ENCODE data around the gene TPCN2.

DNA sequence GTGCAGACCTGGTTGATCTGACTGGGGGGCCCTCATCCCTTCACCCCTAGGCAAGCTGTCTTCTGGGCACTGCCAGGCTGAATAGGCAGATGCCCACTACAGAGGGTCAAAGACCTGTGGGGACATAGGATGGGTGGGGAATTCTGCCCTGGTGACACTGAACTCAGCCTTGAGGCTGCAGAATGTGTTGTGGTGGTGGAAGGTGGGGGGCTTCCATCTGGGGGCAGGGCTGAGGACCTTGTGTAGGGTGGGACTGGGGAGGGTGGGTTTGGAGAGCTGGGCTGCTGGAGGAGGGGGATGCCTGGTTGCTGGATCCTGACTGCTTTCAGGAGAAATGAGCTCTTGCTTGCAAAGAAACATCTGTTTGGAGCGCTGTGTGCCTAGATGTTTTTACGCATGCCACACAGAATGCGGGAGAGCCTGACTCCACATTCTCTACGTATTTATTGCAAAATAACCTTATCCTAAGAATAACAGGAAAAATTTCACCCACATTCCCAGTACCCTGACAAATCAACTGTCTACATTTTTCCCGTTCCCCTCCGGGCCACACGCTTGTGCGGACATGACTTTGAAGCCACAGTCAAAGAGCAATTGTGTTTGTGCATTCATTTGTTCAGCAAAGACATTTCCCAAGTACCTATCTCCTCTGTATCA, 125.3 kb downstream of the TPCN2 start:
- TF ChIP-seq, protein P1, sequence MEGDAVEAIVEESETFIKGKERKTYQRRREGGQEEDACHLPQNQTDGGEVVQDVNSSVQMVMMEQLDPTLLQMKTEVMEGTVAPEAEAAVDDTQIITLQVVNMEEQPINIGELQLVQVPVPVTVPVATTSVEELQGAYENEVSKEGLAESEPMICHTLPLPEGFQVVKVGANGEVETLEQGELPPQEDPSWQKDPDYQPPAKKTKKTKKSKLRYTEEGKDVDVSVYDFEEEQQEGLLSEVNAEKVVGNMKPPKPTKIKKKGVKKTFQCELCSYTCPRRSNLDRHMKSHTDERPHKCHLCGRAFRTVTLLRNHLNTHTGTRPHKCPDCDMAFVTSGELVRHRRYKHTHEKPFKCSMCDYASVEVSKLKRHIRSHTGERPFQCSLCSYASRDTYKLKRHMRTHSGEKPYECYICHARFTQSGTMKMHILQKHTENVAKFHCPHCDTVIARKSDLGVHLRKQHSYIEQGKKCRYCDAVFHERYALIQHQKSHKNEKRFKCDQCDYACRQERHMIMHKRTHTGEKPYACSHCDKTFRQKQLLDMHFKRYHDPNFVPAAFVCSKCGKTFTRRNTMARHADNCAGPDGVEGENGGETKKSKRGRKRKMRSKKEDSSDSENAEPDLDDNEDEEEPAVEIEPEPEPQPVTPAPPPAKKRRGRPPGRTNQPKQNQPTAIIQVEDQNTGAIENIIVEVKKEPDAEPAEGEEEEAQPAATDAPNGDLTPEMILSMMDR (IDR thresholded peaks at IDR 0.05), result no peak
- no peak for TF ChIP-seq EP300 (IDR thresholded peaks at IDR 0.05)
